ENCODE data around the gene ST6GALNAC6. TPM values are rescaled to one million over a fixed set of nuclear protein-coding genes. Genes with fewer than 3 reads are reported as not detected.

Gene ST6GALNAC6
- total and polyA plus RNA-seq, 4 donors: 24.6 to 68.9 (median 63.4) TPM

GRCh38 chr9:127908660-127908926 lies 9.2 kb upstream of the ST6GALNAC6 start:
- no peak overlapping the region for H3K27ac ChIP-seq (ENCODE audit: low read depth, low read length)
- H3K4me1 ChIP-seq (ENCODE audit: control insufficient read depth, insufficient read depth, low read length): peaks cover 45% of the 10 kb centered on the region
- H3K27me3 ChIP-seq (ENCODE audit: control insufficient read depth, insufficient read depth, low read length): no peaks in the 10 kb centered on the region
- no peaks in the 10 kb centered on the region for H3K9me3 ChIP-seq (ENCODE audit: control insufficient read depth, insufficient read depth, low read length)
- DNase-seq (ENCODE audit: low read depth in 4 of 6, low spot score in 6 of 6): no peak
- 99% methylated on average over 10 of the region's 10 CpGs for WGBS (ENCODE audit: insufficient coverage)
- no peak overlapping the region for H3K4me3 ChIP-seq (ENCODE audit: low read depth, low read length)
- H3K36me3 ChIP-seq (ENCODE audit: control insufficient read depth, insufficient read depth, low read length): peaks cover 67% of the 10 kb centered on the region

- no peaks in the 10 kb centered on the region for H3K27me3 ChIP-seq (ENCODE audit: control insufficient read depth, insufficient read depth, low read length)
- no peak for DNase-seq (ENCODE audit: low read depth in 4 of 6, low spot score in 6 of 6)
- H3K9me3 ChIP-seq (ENCODE audit: control insufficient read depth, insufficient read depth, low read length): no peaks in the 10 kb centered on the region
- H3K27ac ChIP-seq (ENCODE audit: low read depth, low read length): no peak overlapping the region
- 82% methylated on average over 17 of the region's 35 CpGs for WGBS (ENCODE audit: insufficient coverage)
- H3K4me3 ChIP-seq (ENCODE audit: low read depth, low read length): no peak overlapping the region
- H3K36me3 ChIP-seq (ENCODE audit: control insufficient read depth, insufficient read depth, low read length): peaks cover 64% of the 10 kb centered on the region
- peaks cover 50% of the 10 kb centered on the region for H3K4me1 ChIP-seq (ENCODE audit: control insufficient read depth, insufficient read depth, low read length)
Observed at GRCh38 chr9:127907867-127908659, 8.7 kb upstream of the ST6GALNAC6 start.

- Histone ChIP-seq H3K27me3 (ENCODE audit: control insufficient read depth, insufficient read depth, low read length) (no peaks in the 10 kb centered on the region), H3K4me1 (ENCODE audit: control insufficient read depth, insufficient read depth, low read length) (peaks cover 48% of the 10 kb centered on the region), H3K27ac (ENCODE audit: low read depth, low read length) (peak overlapping the region; percentile 82), H3K4me3 (ENCODE audit: low read depth, low read length) (no peak overlapping the region), H3K36me3 (ENCODE audit: control insufficient read depth, insufficient read depth, low read length) (peaks cover 44% of the 10 kb centered on the region), H3K9me3 (ENCODE audit: control insufficient read depth, insufficient read depth, low read length) (no peaks in the 10 kb centered on the region)
- WGBS (ENCODE audit: insufficient coverage): 68% methylated on average over 12 of the region's 12 CpGs
- DNase-seq (ENCODE audit: low read depth in 4 of 6, low spot score in 6 of 6): peak in 1 of 6 donors; percentile 40
Observed at GRCh38 chr9:127905788-127906191, 6.4 kb upstream of the ST6GALNAC6 start.

- H3K4me3 ChIP-seq (ENCODE audit: low read depth, low read length): no peak overlapping the region
- no peaks in the 10 kb centered on the region for H3K27me3 ChIP-seq (ENCODE audit: control insufficient read depth, insufficient read depth, low read length)
- no peak for DNase-seq (ENCODE audit: low read depth in 4 of 6, low spot score in 6 of 6)
- peak overlapping the region; percentile 82 for H3K27ac ChIP-seq (ENCODE audit: low read depth, low read length)
- 82% methylated on average over 4 of the region's 5 CpGs for WGBS (ENCODE audit: insufficient coverage)
- H3K36me3 ChIP-seq (ENCODE audit: control insufficient read depth, insufficient read depth, low read length): peaks cover 39% of the 10 kb centered on the region
- peaks cover 46% of the 10 kb centered on the region for H3K4me1 ChIP-seq (ENCODE audit: control insufficient read depth, insufficient read depth, low read length)
- no peaks in the 10 kb centered on the region for H3K9me3 ChIP-seq (ENCODE audit: control insufficient read depth, insufficient read depth, low read length)
Observed at GRCh38 chr9:127905004-127905728, 5.8 kb upstream of the ST6GALNAC6 start.

GRCh38 chr9:127904561-127905003 lies 5.2 kb upstream of the ST6GALNAC6 start:
- Histone ChIP-seq H3K27ac (ENCODE audit: low read depth, low read length) (peak overlapping the region; percentile 82), H3K4me3 (ENCODE audit: low read depth, low read length) (no peak overlapping the region), H3K36me3 (ENCODE audit: control insufficient read depth, insufficient read depth, low read length) (peaks cover 33% of the 10 kb centered on the region), H3K27me3 (ENCODE audit: control insufficient read depth, insufficient read depth, low read length) (no peaks in the 10 kb centered on the region), H3K9me3 (ENCODE audit: control insufficient read depth, insufficient read depth, low read length) (no peaks in the 10 kb centered on the region), H3K4me1 (ENCODE audit: control insufficient read depth, insufficient read depth, low read length) (peaks cover 52% of the 10 kb centered on the region)
- DNase-seq (ENCODE audit: low read depth in 4 of 6, low spot score in 6 of 6): peak in 1 of 6 donors; percentile 64
- 43% methylated on average over 7 of the region's 12 CpGs for WGBS (ENCODE audit: insufficient coverage)

- peak overlapping the region; percentile 82 for H3K27ac ChIP-seq (ENCODE audit: low read depth, low read length)
- WGBS (ENCODE audit: insufficient coverage): 57% methylated on average over 11 of the region's 17 CpGs
- H3K27me3 ChIP-seq (ENCODE audit: control insufficient read depth, insufficient read depth, low read length): no peaks in the 10 kb centered on the region
- DNase-seq (ENCODE audit: low read depth in 4 of 6, low spot score in 6 of 6): peak in 1 of 6 donors; percentile 50
- H3K9me3 ChIP-seq (ENCODE audit: control insufficient read depth, insufficient read depth, low read length): no peaks in the 10 kb centered on the region
- H3K4me1 ChIP-seq (ENCODE audit: control insufficient read depth, insufficient read depth, low read length): peaks cover 55% of the 10 kb centered on the region
- H3K4me3 ChIP-seq (ENCODE audit: low read depth, low read length): no peak overlapping the region
- peaks cover 31% of the 10 kb centered on the region for H3K36me3 ChIP-seq (ENCODE audit: control insufficient read depth, insufficient read depth, low read length)
Observed at GRCh38 chr9:127903557-127904475, 4.4 kb upstream of the ST6GALNAC6 start.

- WGBS (ENCODE audit: insufficient coverage): 14% methylated on average over 27 of the region's 32 CpGs
- Histone ChIP-seq H3K4me3 (ENCODE audit: low read depth, low read length) (peak overlapping the region; percentile 91), H3K36me3 (ENCODE audit: control insufficient read depth, insufficient read depth, low read length) (peaks cover 40% of the 10 kb centered on the region), H3K9me3 (ENCODE audit: control insufficient read depth, insufficient read depth, low read length) (no peaks in the 10 kb centered on the region), H3K27ac (ENCODE audit: low read depth, low read length) (peak overlapping the region; percentile 88), H3K4me1 (ENCODE audit: control insufficient read depth, insufficient read depth, low read length) (peaks cover 46% of the 10 kb centered on the region), H3K27me3 (ENCODE audit: control insufficient read depth, insufficient read depth, low read length) (no peaks in the 10 kb centered on the region)
- peak in 2 of 6 donors; percentile 55 to 67 for DNase-seq (ENCODE audit: low read depth in 4 of 6, low spot score in 6 of 6)
Observed at GRCh38 chr9:127898433-127899127, 823 bp downstream of the ST6GALNAC6 start.

- DNase-seq (ENCODE audit: low read depth in 4 of 6, low spot score in 6 of 6): peak in 2 of 6 donors; percentile 75 to 82
- H3K4me3 ChIP-seq (ENCODE audit: low read depth, low read length): no peak overlapping the region
- H3K9me3 ChIP-seq (ENCODE audit: control insufficient read depth, insufficient read depth, low read length): no peaks in the 10 kb centered on the region
- WGBS (ENCODE audit: insufficient coverage): 13% methylated on average over 10 of the region's 19 CpGs
- no peaks in the 10 kb centered on the region for H3K27me3 ChIP-seq (ENCODE audit: control insufficient read depth, insufficient read depth, low read length)
- H3K27ac ChIP-seq (ENCODE audit: low read depth, low read length): peak overlapping the region; percentile 78
- peaks cover 40% of the 10 kb centered on the region for H3K4me1 ChIP-seq (ENCODE audit: control insufficient read depth, insufficient read depth, low read length)
- H3K36me3 ChIP-seq (ENCODE audit: control insufficient read depth, insufficient read depth, low read length): peaks cover 49% of the 10 kb centered on the region
Observed at GRCh38 chr9:127897193-127897692, 2.2 kb downstream of the ST6GALNAC6 start.
